ENCODE data around the gene IGF2R.
A peak's percentile ranks its signal among the peaks of the same experiment; 100 is the strongest.
"Not testable (repeated sequence)": the region's sequence is repeated elsewhere in the genome, so short reads cannot be mapped to it uniquely, and the experiment has no call there.

Gene IGF2R

GRCh38 chr6:159968295-159969203 lies at the start of gene IGF2R:
TSS of gene IGF2R (plus strand) at chr6:159969082. CDS start at chr6:159969247, 165 bp downstream.
- DNase-seq = peak; percentile 63

DNA sequence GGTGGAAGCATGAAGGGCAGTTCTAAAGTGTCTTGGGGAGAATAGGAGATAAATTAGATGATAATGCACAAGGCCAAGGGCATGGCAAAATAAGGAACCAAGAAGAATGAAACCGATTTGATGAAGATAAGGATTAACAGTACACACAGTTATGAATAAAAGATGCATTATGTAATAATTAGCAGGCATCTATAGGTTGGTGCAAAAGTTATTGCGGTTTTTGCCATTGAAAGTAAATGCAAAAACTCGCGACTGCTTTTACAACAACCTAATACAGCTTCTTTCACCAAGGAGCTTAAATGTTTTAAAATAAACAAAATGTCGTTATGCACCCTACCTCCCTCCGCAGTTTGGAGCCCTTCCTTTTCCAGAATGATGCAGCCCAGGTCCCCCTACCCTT lies 49.1 kb upstream of the IGF2R start:
- DNase-seq = no peak

- not testable (repeated sequence) for DNase-seq
Measured at GRCh38 chr6:159924150-159924549, 44.7 kb upstream of the IGF2R start.

DNA sequence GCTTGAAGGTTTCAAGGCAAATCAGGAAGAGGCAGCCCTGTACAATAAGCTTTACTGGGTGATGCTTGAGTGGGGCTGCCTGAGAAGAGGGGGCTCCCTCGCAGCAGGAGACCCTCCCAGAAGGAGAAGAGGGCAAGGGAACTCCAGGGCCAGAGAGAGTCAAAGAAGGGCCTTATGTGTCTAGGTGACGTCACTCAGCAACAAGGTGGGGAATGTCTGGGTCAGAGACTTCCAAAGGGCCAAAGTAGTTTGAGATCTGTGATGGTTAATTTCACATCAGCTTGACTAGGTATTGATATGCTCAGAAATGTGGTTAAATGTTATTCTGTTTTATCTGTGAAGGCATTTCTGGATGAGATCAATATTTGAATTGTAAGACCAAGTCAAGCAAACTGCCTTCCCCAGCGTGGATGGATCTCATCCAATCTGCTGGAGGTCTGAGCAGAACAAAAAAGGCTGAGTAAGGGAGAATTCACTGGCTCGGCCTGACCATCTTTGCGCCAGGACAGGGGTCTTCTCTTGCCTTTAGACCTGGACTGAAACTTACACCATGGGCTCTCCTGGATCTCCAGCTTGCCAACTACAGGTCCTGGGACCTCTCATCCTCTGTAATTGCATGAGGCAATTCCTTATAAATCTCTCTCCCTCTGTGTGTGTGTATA lies 42.2 kb upstream of the IGF2R start:
- no peak for DNase-seq

DNA sequence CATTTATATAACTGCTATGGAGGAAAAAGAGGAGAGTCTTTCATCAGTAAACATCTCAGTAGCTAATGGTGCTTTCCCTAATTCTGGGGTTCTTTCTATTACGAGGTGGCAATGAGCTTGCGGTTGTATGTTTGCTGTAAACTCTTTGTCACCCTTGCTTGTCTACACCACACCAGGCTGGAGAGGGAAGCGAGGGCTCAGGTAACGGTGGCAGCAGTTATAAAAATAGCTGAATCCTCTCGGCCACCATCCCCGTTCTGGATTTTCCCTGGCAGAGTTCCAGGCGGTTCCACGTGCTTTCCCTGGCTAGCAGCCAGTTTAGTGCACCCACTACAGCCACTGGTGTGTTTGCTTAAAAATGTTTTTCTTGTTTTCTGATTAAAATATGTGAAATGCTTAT lies 39.1 kb upstream of the IGF2R start:
- peak; percentile 14 for DNase-seq

DNA sequence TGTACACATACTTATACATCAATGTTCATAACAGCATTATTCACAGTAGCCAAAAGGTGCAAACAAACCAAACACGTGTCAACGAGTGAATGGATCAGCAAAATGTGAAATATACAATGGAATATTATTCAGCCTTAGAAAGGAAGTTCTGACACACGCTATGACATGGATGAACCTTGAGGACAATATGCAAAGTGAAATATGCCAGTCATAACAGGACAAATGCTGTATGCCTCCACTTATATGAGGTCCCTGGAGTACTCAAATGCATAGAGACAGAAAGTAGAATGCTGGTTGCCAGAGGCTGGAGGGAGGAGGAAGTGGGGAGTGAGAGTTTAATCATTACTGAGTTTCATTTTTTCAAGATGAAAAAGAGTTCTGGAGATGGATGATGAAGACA lies 37.8 kb upstream of the IGF2R start:
- no peak for DNase-seq

- no peak for DNase-seq
Measured at GRCh38 chr6:159931846-159932245, 37.0 kb upstream of the IGF2R start.

DNA sequence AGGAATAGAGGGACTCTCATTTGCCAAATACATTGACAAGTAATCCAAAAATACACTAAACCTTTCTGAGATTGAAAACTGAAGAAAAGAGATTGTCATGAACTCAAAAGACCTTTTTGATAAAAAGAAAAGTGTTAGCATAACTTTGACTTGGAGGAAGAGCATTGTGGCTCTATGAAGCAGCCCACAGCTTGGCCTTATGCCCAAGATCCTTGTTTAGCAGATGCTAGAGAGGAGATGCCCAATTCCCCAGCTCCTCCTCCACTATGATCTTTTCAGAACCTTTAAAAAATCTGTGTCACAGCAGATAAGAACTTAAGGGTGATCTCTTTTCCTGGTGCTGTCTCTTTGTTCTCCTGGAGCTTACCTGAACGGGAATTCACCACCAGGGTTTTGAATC lies 35.8 kb upstream of the IGF2R start:
- DNase-seq = no peak

GRCh38 chr6:159934181-159934580 lies 34.7 kb upstream of the IGF2R start:
- no peak for DNase-seq

- no peak for DNase-seq
Measured at GRCh38 chr6:159935065-159935464, 33.8 kb upstream of the IGF2R start.

GRCh38 chr6:159935633-159936032 lies 33.2 kb upstream of the IGF2R start:
- no peak for DNase-seq

DNA sequence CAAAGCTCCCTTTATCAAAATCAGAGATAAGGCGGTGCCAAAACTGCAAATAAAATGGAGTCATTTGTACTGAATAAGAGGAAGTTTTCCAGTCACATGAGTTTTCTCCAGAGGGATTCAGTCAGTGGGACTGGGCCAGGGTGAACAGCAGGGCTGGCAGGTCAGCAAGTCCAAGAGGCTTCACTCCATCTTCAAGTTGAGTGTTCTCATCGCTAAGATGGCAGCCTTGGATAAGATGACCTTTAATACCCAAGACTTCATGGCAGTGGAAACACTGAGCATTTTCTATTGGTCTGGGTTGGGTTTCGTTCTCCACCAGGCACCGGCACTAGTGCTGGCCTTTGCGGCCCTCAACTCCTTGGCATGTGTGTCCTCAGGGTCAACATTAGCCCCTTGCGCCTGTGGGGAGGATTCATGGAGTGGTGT lies 29.3 kb upstream of the IGF2R start:
- DNase-seq = no peak

DNA sequence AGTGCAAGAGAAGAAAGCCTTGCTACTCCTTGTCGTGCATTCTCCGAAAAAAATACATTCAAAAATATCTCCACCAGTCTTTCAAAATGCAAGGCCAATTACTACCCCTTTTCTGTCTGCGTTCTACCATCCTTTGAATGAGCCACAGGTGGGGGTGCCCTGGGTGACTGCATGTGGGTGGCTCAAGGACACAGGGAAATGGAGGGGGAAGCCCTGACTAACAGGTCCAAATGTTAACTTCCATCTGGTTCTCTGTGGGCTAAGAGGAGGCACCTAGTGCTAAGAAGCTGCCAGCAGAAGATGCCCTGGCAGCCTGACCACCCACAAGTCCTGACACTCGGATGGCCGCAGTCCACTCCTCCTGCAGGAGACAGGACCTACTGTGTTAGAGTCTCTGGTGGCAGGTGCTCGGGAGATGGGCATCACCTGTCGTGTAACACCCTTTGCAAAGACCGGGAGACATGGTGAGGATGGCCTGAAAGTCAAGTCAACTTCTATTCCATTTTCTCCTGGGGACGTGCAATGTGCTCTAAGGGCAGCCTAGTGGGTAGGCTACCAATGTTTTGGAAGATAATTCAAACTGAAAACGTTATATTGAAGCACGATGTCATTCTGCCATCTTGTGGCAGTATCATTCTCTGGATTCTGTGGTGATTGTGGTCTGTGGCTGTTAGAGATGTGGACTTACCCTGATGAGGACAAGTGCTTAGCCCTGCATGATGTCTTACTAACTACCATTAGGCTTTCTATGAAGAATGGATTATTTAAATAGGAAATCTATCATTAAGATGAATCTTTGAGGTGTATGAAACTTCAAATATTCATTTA lies 27.4 kb upstream of the IGF2R start:
- DNase-seq = no peak

DNA sequence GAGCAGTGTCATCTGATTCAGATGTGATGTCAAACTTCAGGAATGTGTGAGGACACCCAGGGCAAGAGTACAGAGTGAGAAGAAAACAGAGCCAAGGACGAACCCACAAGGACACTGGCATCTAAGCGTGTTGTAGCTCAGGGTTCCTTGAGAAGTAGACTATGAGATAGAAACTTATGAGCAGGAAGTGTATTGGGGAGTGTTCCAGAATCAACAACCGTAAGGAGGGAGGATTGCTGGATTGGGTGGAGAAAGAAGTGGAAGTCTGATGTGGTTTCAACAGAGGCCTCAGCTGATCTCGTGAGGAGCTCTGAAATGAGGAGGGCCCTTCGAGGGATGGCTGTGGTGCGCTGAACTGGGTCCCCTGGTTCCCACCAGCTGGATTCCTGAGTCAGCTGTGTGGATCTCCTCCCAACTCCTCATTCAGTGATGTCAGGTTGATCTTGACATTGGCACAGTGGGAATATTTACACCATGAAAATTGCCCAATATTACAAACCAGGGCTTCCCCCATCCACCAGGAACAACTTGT lies 25.7 kb upstream of the IGF2R start:
- DNase-seq = no peak

DNA sequence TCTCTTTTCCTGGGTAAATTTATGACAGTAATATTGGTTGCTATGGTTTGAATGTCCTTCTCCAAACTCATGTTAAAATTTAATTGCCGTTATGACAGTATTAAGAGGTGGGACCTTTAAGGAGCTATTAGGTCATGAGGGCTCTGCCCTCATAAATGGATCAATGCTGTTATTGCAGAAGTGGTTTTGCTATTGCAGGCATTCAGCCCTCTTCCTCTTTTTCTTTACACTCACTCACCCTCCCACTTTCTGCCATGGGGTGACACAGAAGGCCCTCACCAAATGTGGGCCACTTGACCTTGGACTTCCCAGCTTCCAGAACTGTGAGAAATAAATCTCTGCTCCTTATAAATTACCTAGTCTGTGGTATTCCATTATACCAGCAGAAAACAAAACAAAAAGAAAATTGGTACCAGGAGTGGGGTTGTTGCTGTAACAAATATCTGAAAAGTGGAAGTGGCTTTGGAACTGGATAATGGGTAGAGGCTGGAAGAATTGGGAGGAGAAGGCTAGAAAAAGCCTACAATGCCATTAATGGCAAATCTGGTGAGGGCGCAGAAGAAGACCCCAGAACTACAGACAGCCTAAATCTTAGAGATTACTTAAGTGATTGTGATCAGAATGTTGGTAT lies 24.8 kb upstream of the IGF2R start:
- no peak for DNase-seq

GRCh38 chr6:159945801-159946392 lies 23.0 kb upstream of the IGF2R start:
- DNase-seq = no peak

GRCh38 chr6:159946912-159947311 lies 22.0 kb upstream of the IGF2R start:
- no peak for DNase-seq

DNA sequence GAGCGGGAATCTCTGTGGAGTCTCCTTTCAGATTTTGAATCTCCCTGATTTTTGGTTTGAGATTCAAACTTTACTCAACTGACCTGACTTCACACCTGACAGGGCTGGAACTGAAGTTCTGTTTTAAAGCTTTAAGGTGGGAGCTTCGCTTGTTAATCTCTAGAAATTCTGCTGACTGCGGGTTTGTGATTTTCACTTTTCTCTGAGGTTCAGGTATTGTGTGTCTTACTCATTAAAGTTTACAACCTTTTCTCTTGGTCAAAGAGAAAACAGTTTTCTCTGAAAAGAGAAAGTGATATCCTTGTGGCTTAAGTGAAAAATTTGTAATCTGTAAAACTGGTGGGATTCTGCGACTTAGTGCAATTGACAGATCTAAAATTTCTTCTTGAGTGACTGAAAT lies 20.7 kb upstream of the IGF2R start:
- DNase-seq = no peak

GRCh38 chr6:159951772-159952171 lies 17.1 kb upstream of the IGF2R start:
- no peak for DNase-seq

DNA sequence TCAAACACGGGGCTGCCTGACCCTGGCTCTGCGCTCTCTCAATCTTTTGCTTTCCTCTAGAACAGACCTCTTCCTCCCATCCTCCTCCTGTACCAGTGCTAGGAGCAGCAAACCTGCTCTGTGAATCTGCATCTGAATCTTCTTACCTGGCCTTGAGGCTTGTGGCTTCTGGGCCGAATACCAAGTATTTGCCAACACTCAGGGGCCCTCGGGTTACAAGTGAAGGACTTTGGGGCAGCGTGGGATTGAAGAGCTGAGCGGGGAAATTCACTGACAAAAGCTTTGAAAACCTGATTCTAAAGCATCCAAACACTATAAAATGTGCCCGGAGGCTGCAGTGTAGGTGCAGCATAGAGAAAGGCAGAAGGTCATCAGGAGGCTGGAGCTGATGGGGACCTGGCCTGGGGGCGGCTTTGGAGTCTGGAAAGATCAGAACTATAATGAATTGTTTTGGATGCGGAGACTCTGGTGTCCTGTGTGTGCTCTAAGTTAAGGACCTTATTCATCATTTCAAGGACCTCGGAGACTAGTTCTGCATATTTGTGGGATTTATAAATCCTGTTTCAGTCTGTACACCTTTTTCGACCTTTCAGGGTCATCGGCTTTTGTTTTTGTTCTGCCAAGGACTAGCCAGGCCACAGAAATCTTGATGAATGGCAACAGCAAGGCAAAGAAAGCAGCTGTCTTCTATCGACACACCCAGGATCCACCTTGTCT lies 16.4 kb upstream of the IGF2R start:
- DNase-seq = no peak

GRCh38 chr6:159953091-159953601 lies 15.7 kb upstream of the IGF2R start:
- no peak for DNase-seq
